GM23248 (cell line): ENCODE measurements around the gene LLPH. TPM values are rescaled to one million over a fixed set of nuclear protein-coding genes. Genes with fewer than 3 reads are reported as not detected.
A peak's percentile ranks its signal among the peaks of the same experiment; 100 is the strongest.

Experiments
- DNase-seq: peaks from one replicate; pipeline ENCODE4 v3.0.0-alpha.2; 2015
- H2AFZ ChIP-seq: fragments of 200-600 bp; sonication (generic); 2 replicates; pipeline ENCODE4 v1.6.1; 2016; ENCODE audit warnings: antibody characterized with exemption
- H3F3A ChIP-seq: fragments of 200-600 bp; sonication (generic); 2 replicates; pipeline ENCODE4 v1.6.1; 2016; ENCODE audit warnings: mild to moderate bottlenecking, antibody characterized with exemption, mixed run types; ENCODE audit not compliant: insufficient read depth
- H3K27ac ChIP-seq: fragments of 200-600 bp; sonication (generic); 2 replicates; pipeline ENCODE4 v1.5.1; 2016; ENCODE audit warnings: mild to moderate bottlenecking
- H3K27me3 ChIP-seq: fragments of 200-600 bp; sonication (generic); replicated peaks from 2 replicates; pipeline ENCODE4 v1.6.1; 2016; ENCODE audit warnings: mild to moderate bottlenecking; ENCODE audit not compliant: insufficient read depth
- H3K36me3 ChIP-seq: fragments of 200-600 bp; sonication (generic); 2 replicates; pipeline ENCODE4 v1.6.1; 2016; ENCODE audit warnings: low read depth, mild to moderate bottlenecking
- H3K4me1 ChIP-seq: fragments of 200-600 bp; sonication (generic); 2 replicates; pipeline ENCODE4 v1.6.1; 2016; ENCODE audit warnings: mild to moderate bottlenecking; ENCODE audit not compliant: insufficient read depth
- H3K4me2 ChIP-seq: fragments of 200-600 bp; sonication (generic); one replicate; pipeline ENCODE4 v1.6.1; 2016; ENCODE audit warnings: mild to moderate bottlenecking; ENCODE audit not compliant: unreplicated experiment
- H3K4me3 ChIP-seq: fragments of 200-600 bp; sonication (generic); 2 replicates; pipeline ENCODE4 v1.5.1; 2016; ENCODE audit warnings: mild to moderate bottlenecking
- H3K79me2 ChIP-seq: fragments of 200-600 bp; sonication (generic); 2 replicates; pipeline ENCODE4 v1.6.1; 2016; ENCODE audit warnings: mild to moderate bottlenecking; ENCODE audit not compliant: insufficient read depth
- H3K9ac ChIP-seq: fragments of 200-600 bp; sonication (generic); 2 replicates; pipeline ENCODE4 v1.6.1; 2016; ENCODE audit warnings: mild to moderate bottlenecking
- H3K9me2 ChIP-seq: fragments of 200-600 bp; sonication (generic); 2 replicates; pipeline ENCODE4 v1.6.1; 2016; ENCODE audit warnings: mixed run types, mild to moderate bottlenecking, moderate library complexity; ENCODE audit not compliant: insufficient read depth
- H3K9me3 ChIP-seq: fragments of 200-600 bp; sonication (generic); one replicate; pipeline ENCODE4 v1.6.1; 2017; ENCODE audit warnings: low read depth
- H4K20me1 ChIP-seq: fragments of 200-600 bp; sonication (generic); 2 replicates; pipeline ENCODE4 v1.6.0; 2016; ENCODE audit not compliant: insufficient read depth
- EZH2 ChIP-seq: fragments of 200-600 bp; sonication (generic); IDR thresholded peaks from 2 replicates; pipeline ENCODE4 v1.6.1; 2018; ENCODE audit warnings: antibody characterized with exemption, mild to moderate bottlenecking; ENCODE audit not compliant: insufficient read depth, poor library complexity, severe bottlenecking
- EZH2phosphoT487 ChIP-seq: fragments of 200-600 bp; sonication (generic); IDR thresholded peaks from 2 replicates; pipeline ENCODE4 v1.6.1; 2018; ENCODE audit warnings: antibody characterized with exemption, moderate library complexity, mild to moderate bottlenecking, low read depth; ENCODE audit not compliant: insufficient read depth
- WGBS, 2 experiments: methylation state at CpG; one replicate each; pipeline ENCODE4 v1.1.6; 2015 to 2017; ENCODE audit warnings: low lambda C conversion rate in 2 of 2, low coverage in 1 of 2; ENCODE audit errors: missing lambda C conversion rate in 2 of 2; 5-methylcytosine and 5-hydroxymethylcytosine counted together
- in situ Hi-C: fragments of 300-500 bp; cut with MboI; formaldehyde crosslinking; loops from 2 replicates; pipeline ENCODE4 v1.15.0; 2020
- polyA plus RNA-seq: library from polyadenylated mRNA; unstranded; fragments of >200 nt; fragmentation: Nextera tagmentation; extraction: Ambion mirVana; gene quantifications from 2 replicates; pipeline ENCODE4 v1.2.1, GENCODE V29; 2016
- total RNA-seq: library from RNA; depleted of rRNA; stranded (reverse); fragments of >200 nt; shearing (Covaris generic); gene quantifications from 2 replicates; pipeline ENCODE4 v1.2.3, GENCODE V29; 2014

The LLPH gene
- total and polyA plus RNA-seq, 2 experiments from 2014 or later = 11.6 to 49.2 TPM

- Histone ChIP-seq H3K9me3 (no peaks in the 10 kb centered on the region), H2AFZ (no peak overlapping the region), H3K4me2 (no peak overlapping the region), H3K4me3 (no peak overlapping the region), H3F3A (peaks cover 28% of the 10 kb centered on the region), H3K27ac (peak overlapping the region; percentile 41), H3K36me3 (peaks cover 18% of the 10 kb centered on the region), H3K27me3 (no peaks in the 10 kb centered on the region), H3K9me2 (no peaks in the 10 kb centered on the region), H3K79me2 (peaks cover 93% of the 10 kb centered on the region), H4K20me1 (no peaks in the 10 kb centered on the region), H3K4me1 (peaks cover 24% of the 10 kb centered on the region), H3K9ac (no peak overlapping the region)
- in situ Hi-C loops = no loop called here
- TF ChIP-seq EZH2phosphoT487 (no peak), EZH2 (no peak)
- 71 to 75% methylated on average over 3 of the region's 3 CpGs for WGBS, 2 experiments
- peak; percentile 58 for DNase-seq
These were observed 33.8 kb upstream of the LLPH start for GRCh38 chr12:66164349-66164821.

- H3K36me3 ChIP-seq = peaks cover 18% of the 10 kb centered on the region
- no peak overlapping the region for H3K4me3 ChIP-seq
- H3K27ac ChIP-seq = no peak overlapping the region
- peaks cover 100% of the 10 kb centered on the region for H3K79me2 ChIP-seq
- peaks cover 20% of the 10 kb centered on the region for H3F3A ChIP-seq
- no peak overlapping the region for H2AFZ ChIP-seq
- no peak overlapping the region for H3K4me2 ChIP-seq
- no peaks in the 10 kb centered on the region for H3K9me3 ChIP-seq
- H3K9me2 ChIP-seq = no peaks in the 10 kb centered on the region
- H3K4me1 ChIP-seq = peaks cover 18% of the 10 kb centered on the region
- no peak for DNase-seq
- H4K20me1 ChIP-seq = no peaks in the 10 kb centered on the region
- H3K9ac ChIP-seq = no peak overlapping the region
- in situ Hi-C loops = no loop called here
- no peaks in the 10 kb centered on the region for H3K27me3 ChIP-seq
- WGBS, 2 experiments = 64 to 70% methylated on average over 4 of the region's 4 CpGs
- no peak for TF ChIP-seq EZH2
- no peak for TF ChIP-seq EZH2phosphoT487
These were observed 32.7 kb upstream of the LLPH start for GRCh38 chr12:66163289-66163688.

- Histone ChIP-seq H3F3A (peaks cover 14% of the 10 kb centered on the region), H4K20me1 (no peaks in the 10 kb centered on the region), H3K4me1 (peaks cover 13% of the 10 kb centered on the region), H3K9ac (no peak overlapping the region), H3K27ac (no peak overlapping the region), H3K36me3 (peaks cover 18% of the 10 kb centered on the region), H2AFZ (no peak overlapping the region), H3K27me3 (no peaks in the 10 kb centered on the region), H3K4me2 (no peak overlapping the region), H3K9me2 (no peaks in the 10 kb centered on the region), H3K4me3 (no peak overlapping the region), H3K9me3 (no peaks in the 10 kb centered on the region), H3K79me2 (peaks cover 100% of the 10 kb centered on the region)
- DNase-seq = no peak
- 77 to 79% methylated on average over 2 of the region's 2 CpGs for WGBS, 2 experiments
- in situ Hi-C loops = no loop called here
- TF ChIP-seq EZH2 (no peak), EZH2phosphoT487 (no peak)
These were observed 32.2 kb upstream of the LLPH start for GRCh38 chr12:66162701-66163100.

GRCh38 chr12:66160704-66161103, 30.2 kb upstream of the LLPH start:
- H3K27ac ChIP-seq = no peak overlapping the region
- H3K36me3 ChIP-seq = peaks cover 18% of the 10 kb centered on the region
- no peaks in the 10 kb centered on the region for H4K20me1 ChIP-seq
- no peak for TF ChIP-seq EZH2
- TF ChIP-seq EZH2phosphoT487 = no peak
- H3K9me2 ChIP-seq = no peaks in the 10 kb centered on the region
- 97 to 99% methylated on average over 20 to 28 of the region's 28 CpGs for WGBS, 2 experiments
- in situ Hi-C loops = no loop called here
- peaks cover 100% of the 10 kb centered on the region for H3K79me2 ChIP-seq
- no peaks in the 10 kb centered on the region for H3K9me3 ChIP-seq
- no peak overlapping the region for H3K4me2 ChIP-seq
- no peak for DNase-seq
- H3K4me3 ChIP-seq = no peak overlapping the region
- peaks cover 12% of the 10 kb centered on the region for H3K4me1 ChIP-seq
- no peak overlapping the region for H3K9ac ChIP-seq
- no peaks in the 10 kb centered on the region for H3K27me3 ChIP-seq
- H2AFZ ChIP-seq = no peak overlapping the region
- H3F3A ChIP-seq = peaks cover 21% of the 10 kb centered on the region

GRCh38 chr12:66159123-66159522, 28.6 kb upstream of the LLPH start:
- H3K4me2 ChIP-seq = no peak overlapping the region
- TF ChIP-seq EZH2 (no peak), EZH2phosphoT487 (no peak)
- H3K27me3 ChIP-seq = no peaks in the 10 kb centered on the region
- DNase-seq = no peak
- H4K20me1 ChIP-seq = no peaks in the 10 kb centered on the region
- no peaks in the 10 kb centered on the region for H3K9me3 ChIP-seq
- no peak overlapping the region for H3K27ac ChIP-seq
- H3K36me3 ChIP-seq = 0 out of 2 replicates have a peak, but pooled peaks cover 7% of the 10 kb centered on the region
- no peak overlapping the region for H3K9ac ChIP-seq
- H3K4me3 ChIP-seq = no peak overlapping the region
- peaks cover 15% of the 10 kb centered on the region for H3K4me1 ChIP-seq
- in situ Hi-C loops = no loop called here
- H3K9me2 ChIP-seq = no peaks in the 10 kb centered on the region
- H3K79me2 ChIP-seq = peaks cover 100% of the 10 kb centered on the region
- H3F3A ChIP-seq = peaks cover 23% of the 10 kb centered on the region
- no peak overlapping the region for H2AFZ ChIP-seq
